ENCODE data around the gene FIBP.
A peak's percentile ranks its signal among the peaks of the same experiment; 100 is the strongest.

Gene FIBP

GRCh38 chr11:65870706-65871681 lies 17.3 kb downstream of the FIBP start:
- DNase-seq (ENCODE audit: low spot score): no peak

- DNase-seq (ENCODE audit: low spot score): no peak
These were observed 18.0 kb downstream of the FIBP start for GRCh38 chr11:65870307-65870658.

- no peak for DNase-seq (ENCODE audit: low spot score)
These were observed 18.5 kb downstream of the FIBP start for GRCh38 chr11:65869643-65870306.

GRCh38 chr11:65868907-65869306 lies 19.4 kb downstream of the FIBP start:
- no peak for DNase-seq (ENCODE audit: low spot score)

- DNase-seq (ENCODE audit: low spot score): no peak
These were observed 20.1 kb downstream of the FIBP start for GRCh38 chr11:65868076-65868667.

GRCh38 chr11:65867284-65868071 lies 20.8 kb downstream of the FIBP start:
- DNase-seq (ENCODE audit: low spot score): no peak

GRCh38 chr11:65866509-65867283 lies 21.6 kb downstream of the FIBP start:
- DNase-seq (ENCODE audit: low spot score): no peak

GRCh38 chr11:65865550-65866172 lies 22.6 kb downstream of the FIBP start:
- DNase-seq (ENCODE audit: low spot score): no peak

- DNase-seq (ENCODE audit: low spot score): no peak
These were observed 23.4 kb downstream of the FIBP start for GRCh38 chr11:65864706-65865471.

- DNase-seq (ENCODE audit: low spot score): no peak
These were observed 24.2 kb downstream of the FIBP start for GRCh38 chr11:65863889-65864705.

- DNase-seq (ENCODE audit: low spot score): no peak
These were observed 25.1 kb downstream of the FIBP start for GRCh38 chr11:65862941-65863888.

- no peak for DNase-seq (ENCODE audit: low spot score)
These were observed 26.0 kb downstream of the FIBP start for GRCh38 chr11:65862191-65862735.

- DNase-seq (ENCODE audit: low spot score): no peak
These were observed 26.6 kb downstream of the FIBP start for GRCh38 chr11:65861533-65862183.

GRCh38 chr11:65861165-65861505 lies 27.1 kb downstream of the FIBP start:
- DNase-seq (ENCODE audit: low spot score): no peak

GRCh38 chr11:65860278-65861164 lies 27.8 kb downstream of the FIBP start, which contains the start of gene MUS81:
Gene MUS81 (plus strand): TSS chr11:65860433. CDS start chr11:65860754, 321 bp downstream.
- DNase-seq (ENCODE audit: low spot score): peak; percentile 92

GRCh38 chr11:65859812-65860277 lies 28.4 kb downstream of the FIBP start:
- no peak for DNase-seq (ENCODE audit: low spot score)
